Suprapubic skin (tissue), 3 donors: ENCODE data around the gene COL3A1.

Source experiments
- EP300 ChIP-seq: sonication (generic); formaldehyde crosslinking; IDR thresholded peaks from one replicate; pipeline ENCODE4 v1.6.1; 2017; ENCODE audit warnings: antibody characterized with exemption
- POLR2A ChIP-seq, 2 donors: fragments of 450-650 bp; IDR thresholded peaks; one replicate each; pipeline ENCODE4 v1.6.1; 2017; ENCODE audit warnings: antibody characterized with exemption in 2 of 2, mild to moderate bottlenecking in 2 of 2, moderate library complexity in 2 of 2
- TF ChIP-seq, protein P1 (sequence below), 2 donors: fragments of 200-600 bp in 1 of 2; fragments of 450-650 bp in 1 of 2; sonication (generic) in 1 of 2; IDR thresholded peaks; one replicate each; pipeline ENCODE4 v1.5.1; 2016 to 2019; ENCODE audit warnings: antibody characterized with exemption in 2 of 2, mild to moderate bottlenecking in 1 of 2, moderate library complexity in 1 of 2

DNA sequence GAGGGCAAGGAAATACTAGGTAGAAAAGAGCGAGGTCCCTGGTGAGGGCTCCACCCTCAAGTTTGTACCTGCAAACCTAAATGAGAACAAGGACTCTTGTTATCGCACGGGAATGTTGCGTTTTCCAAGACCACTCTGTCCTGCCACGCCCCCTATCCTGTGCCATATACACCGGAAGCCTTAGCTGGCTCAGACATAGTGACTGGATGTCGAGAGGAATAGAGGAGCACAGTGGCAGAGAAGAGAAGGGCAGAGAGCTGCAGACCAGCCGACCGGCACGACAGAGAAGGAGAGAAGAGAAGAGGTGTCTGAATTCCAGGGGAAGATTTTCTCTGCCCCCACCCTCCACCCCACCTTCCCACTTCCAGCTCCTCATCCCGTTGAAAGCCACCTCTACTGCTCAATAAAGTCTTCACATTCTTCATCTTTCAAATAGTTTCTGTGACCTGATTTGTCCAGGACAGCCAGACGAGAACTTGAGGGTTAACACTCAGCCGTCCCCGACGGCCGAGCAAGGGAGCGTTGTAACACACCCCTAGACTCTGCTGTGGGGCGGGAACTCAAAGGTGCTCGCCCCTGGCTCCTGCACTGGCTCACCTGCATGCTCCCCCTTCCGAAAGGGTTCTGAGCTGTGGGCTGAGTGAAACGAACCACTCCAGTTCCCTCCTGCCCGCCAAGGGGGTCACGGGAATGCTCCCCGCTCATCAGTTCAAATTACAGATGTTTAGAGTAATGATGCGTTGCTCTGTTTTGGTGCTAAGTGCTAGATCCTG lies 24.9 kb upstream of the COL3A1 start:
- TF ChIP-seq, protein P1, sequence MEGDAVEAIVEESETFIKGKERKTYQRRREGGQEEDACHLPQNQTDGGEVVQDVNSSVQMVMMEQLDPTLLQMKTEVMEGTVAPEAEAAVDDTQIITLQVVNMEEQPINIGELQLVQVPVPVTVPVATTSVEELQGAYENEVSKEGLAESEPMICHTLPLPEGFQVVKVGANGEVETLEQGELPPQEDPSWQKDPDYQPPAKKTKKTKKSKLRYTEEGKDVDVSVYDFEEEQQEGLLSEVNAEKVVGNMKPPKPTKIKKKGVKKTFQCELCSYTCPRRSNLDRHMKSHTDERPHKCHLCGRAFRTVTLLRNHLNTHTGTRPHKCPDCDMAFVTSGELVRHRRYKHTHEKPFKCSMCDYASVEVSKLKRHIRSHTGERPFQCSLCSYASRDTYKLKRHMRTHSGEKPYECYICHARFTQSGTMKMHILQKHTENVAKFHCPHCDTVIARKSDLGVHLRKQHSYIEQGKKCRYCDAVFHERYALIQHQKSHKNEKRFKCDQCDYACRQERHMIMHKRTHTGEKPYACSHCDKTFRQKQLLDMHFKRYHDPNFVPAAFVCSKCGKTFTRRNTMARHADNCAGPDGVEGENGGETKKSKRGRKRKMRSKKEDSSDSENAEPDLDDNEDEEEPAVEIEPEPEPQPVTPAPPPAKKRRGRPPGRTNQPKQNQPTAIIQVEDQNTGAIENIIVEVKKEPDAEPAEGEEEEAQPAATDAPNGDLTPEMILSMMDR (IDR thresholded peaks at IDR 0.05): no peak
- TF ChIP-seq POLR2A (IDR thresholded peaks at IDR 0.05) (no peak), EP300 (no peak)
